Measurements from ENCODE around the gene RPL6. TPM values are rescaled to one million over a fixed set of nuclear protein-coding genes. Genes with fewer than 3 reads are reported as not detected.

The RPL6 gene
- total RNA-seq, 1 experiment from 2014 or later = 969 TPM

DNA sequence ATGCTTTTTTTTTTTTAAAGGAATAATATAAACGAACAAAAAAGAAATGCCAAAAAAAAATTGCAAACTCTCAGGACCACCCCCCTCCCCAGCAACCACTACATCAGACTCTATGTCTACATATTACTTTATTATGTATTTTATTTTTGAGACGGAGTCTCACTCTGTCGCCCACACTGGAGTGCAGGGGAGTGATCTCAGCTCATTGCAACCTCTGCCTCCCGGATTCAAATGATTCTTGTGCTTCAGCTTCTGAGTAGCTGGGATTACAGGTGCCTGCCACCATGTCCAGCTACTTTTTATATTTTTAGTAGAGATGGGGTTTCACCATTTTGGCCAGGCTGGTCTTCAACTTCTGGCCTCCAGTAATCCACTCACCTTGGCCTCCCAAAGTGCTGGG lies 50.1 kb downstream of the RPL6 start:
- H3K36me3 ChIP-seq (ENCODE audit: control insufficient read depth, insufficient read depth, low read length) = no peaks in the 10 kb centered on the region
- in situ Hi-C loops (cut with HindIII; ENCODE audit: low pct_unique_long_range_greater_than_20kb, low sequenced_read_pairs) (no loop called here), intact Hi-C loops (cut with micrococcal nuclease; ENCODE audit: unreplicated experiment) (no loop called here)
- H3K9me3 ChIP-seq (ENCODE audit: control insufficient read depth, insufficient read depth, low read depth, low read length) = no peaks in the 10 kb centered on the region
- ChIA-PET CTCF (no interaction called here), POLR2A (interaction anchor here (0.6 kb wide), 1 partner anchor 251 kb away, joined by 9 read pairs; the partner anchor contains the start of gene NAA25)
- no peak overlapping the region for H3K27ac ChIP-seq (ENCODE audit: low read length)
- no peak for ATAC-seq
- H3K27me3 ChIP-seq (ENCODE audit: control insufficient read depth, insufficient read depth, low read length) = no peaks in the 10 kb centered on the region
- TF ChIP-seq, protein P1, sequence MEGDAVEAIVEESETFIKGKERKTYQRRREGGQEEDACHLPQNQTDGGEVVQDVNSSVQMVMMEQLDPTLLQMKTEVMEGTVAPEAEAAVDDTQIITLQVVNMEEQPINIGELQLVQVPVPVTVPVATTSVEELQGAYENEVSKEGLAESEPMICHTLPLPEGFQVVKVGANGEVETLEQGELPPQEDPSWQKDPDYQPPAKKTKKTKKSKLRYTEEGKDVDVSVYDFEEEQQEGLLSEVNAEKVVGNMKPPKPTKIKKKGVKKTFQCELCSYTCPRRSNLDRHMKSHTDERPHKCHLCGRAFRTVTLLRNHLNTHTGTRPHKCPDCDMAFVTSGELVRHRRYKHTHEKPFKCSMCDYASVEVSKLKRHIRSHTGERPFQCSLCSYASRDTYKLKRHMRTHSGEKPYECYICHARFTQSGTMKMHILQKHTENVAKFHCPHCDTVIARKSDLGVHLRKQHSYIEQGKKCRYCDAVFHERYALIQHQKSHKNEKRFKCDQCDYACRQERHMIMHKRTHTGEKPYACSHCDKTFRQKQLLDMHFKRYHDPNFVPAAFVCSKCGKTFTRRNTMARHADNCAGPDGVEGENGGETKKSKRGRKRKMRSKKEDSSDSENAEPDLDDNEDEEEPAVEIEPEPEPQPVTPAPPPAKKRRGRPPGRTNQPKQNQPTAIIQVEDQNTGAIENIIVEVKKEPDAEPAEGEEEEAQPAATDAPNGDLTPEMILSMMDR (IDR thresholded peaks at IDR 0.05) = no peak
- no peak for TF ChIP-seq SIN3A (IDR thresholded peaks at IDR 0.05; ENCODE audit: borderline replicate concordance, insufficient read depth, low read depth, low read length)
- TF ChIP-seq TCF7L2 (IDR thresholded peaks at IDR 0.05; ENCODE audit: low read depth, low read length) = no peak
- TF ChIP-seq, protein P2, sequence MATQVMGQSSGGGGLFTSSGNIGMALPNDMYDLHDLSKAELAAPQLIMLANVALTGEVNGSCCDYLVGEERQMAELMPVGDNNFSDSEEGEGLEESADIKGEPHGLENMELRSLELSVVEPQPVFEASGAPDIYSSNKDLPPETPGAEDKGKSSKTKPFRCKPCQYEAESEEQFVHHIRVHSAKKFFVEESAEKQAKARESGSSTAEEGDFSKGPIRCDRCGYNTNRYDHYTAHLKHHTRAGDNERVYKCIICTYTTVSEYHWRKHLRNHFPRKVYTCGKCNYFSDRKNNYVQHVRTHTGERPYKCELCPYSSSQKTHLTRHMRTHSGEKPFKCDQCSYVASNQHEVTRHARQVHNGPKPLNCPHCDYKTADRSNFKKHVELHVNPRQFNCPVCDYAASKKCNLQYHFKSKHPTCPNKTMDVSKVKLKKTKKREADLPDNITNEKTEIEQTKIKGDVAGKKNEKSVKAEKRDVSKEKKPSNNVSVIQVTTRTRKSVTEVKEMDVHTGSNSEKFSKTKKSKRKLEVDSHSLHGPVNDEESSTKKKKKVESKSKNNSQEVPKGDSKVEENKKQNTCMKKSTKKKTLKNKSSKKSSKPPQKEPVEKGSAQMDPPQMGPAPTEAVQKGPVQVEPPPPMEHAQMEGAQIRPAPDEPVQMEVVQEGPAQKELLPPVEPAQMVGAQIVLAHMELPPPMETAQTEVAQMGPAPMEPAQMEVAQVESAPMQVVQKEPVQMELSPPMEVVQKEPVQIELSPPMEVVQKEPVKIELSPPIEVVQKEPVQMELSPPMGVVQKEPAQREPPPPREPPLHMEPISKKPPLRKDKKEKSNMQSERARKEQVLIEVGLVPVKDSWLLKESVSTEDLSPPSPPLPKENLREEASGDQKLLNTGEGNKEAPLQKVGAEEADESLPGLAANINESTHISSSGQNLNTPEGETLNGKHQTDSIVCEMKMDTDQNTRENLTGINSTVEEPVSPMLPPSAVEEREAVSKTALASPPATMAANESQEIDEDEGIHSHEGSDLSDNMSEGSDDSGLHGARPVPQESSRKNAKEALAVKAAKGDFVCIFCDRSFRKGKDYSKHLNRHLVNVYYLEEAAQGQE (IDR thresholded peaks at IDR 0.05; ENCODE audit: insufficient read depth in 1 of 2, low read depth in 2 of 2, low read length in 1 of 2) = no peak
- no peak for TF ChIP-seq POLR2AphosphoS5 (IDR thresholded peaks at IDR 0.05; ENCODE audit: low read depth, low read length)
- no peak overlapping the region for H3K4me3 ChIP-seq (ENCODE audit: low read depth in 2 of 2, low read length in 2 of 2)
- H3K4me1 ChIP-seq (ENCODE audit: control insufficient read depth, insufficient read depth, low read length) = no peaks in the 10 kb centered on the region
- BruUV-seq (replicated peaks) = no TSS peak
- DNase-seq (ENCODE audit: low read depth, low spot score) = no peak

- POLR2A ChIA-PET = no interaction called here
- DNase-seq (ENCODE audit: low read depth, low spot score) (no peak), ATAC-seq (no peak)
- H3K4me1 ChIP-seq (ENCODE audit: control insufficient read depth, insufficient read depth, low read length) = no peaks in the 10 kb centered on the region
- no peaks in the 10 kb centered on the region for H3K27me3 ChIP-seq (ENCODE audit: control insufficient read depth, insufficient read depth, low read length)
- no TSS peak for BruUV-seq (replicated peaks)
- in situ Hi-C loops (cut with HindIII; ENCODE audit: low pct_unique_long_range_greater_than_20kb, low sequenced_read_pairs) = no loop called here
- intact Hi-C loops (cut with micrococcal nuclease; ENCODE audit: unreplicated experiment) = no loop called here
- H3K27ac ChIP-seq (ENCODE audit: low read length) = no peak overlapping the region
- no peaks in the 10 kb centered on the region for H3K9me3 ChIP-seq (ENCODE audit: control insufficient read depth, insufficient read depth, low read depth, low read length)
- CTCF ChIA-PET = no interaction called here
- TF ChIP-seq, protein P2 (IDR thresholded peaks at IDR 0.05; ENCODE audit: insufficient read depth in 1 of 2, low read depth in 2 of 2, low read length in 1 of 2) = no peak
- TF ChIP-seq POLR2AphosphoS5 (IDR thresholded peaks at IDR 0.05; ENCODE audit: low read depth, low read length) (no peak), TCF7L2 (IDR thresholded peaks at IDR 0.05; ENCODE audit: low read depth, low read length) (no peak), SIN3A (IDR thresholded peaks at IDR 0.05; ENCODE audit: borderline replicate concordance, insufficient read depth, low read depth, low read length) (no peak)
- TF ChIP-seq, protein P1 (IDR thresholded peaks at IDR 0.05) = no peak
- no peaks in the 10 kb centered on the region for H3K36me3 ChIP-seq (ENCODE audit: control insufficient read depth, insufficient read depth, low read length)
- no peak overlapping the region for H3K4me3 ChIP-seq (ENCODE audit: low read depth in 2 of 2, low read length in 2 of 2)
Observed at GRCh38 chr12:112357214-112357613, 52.2 kb downstream of the RPL6 start.

Other genes starting within 250 kb of the RPL6 start
- 51.3 TPM for gene HECTD4, start 27.2 kb downstream of the RPL6 start, total RNA-seq (2021; ENCODE audit: unreplicated experiment)
- gene PTPN11, start 9.3 kb upstream of the RPL6 start, total RNA-seq (2021; ENCODE audit: unreplicated experiment) = 139 TPM

Data from Panc1 (cell line).